HepG2 (cell line): ENCODE measurements around the gene METTL26. TPM values are rescaled to one million over a fixed set of nuclear protein-coding genes. Genes with fewer than 3 reads are reported as not detected.

ENCODE experiments used
- CEBPZ ChIP-seq: IDR thresholded peaks from 2 replicates; pipeline ENCODE4 v1.6.1; 2012; ENCODE audit warnings: low read length, improper control_type of control experiment
- GATAD2A ChIP-seq: IDR thresholded peaks from 2 replicates; pipeline ENCODE4 v1.6.1; 2016
- GMEB1 ChIP-seq: sonication (generic); formaldehyde crosslinking; IDR thresholded peaks from 2 replicates; pipeline ENCODE4 v1.5.1; 2020; ENCODE audit warnings: missing genetic modification reagents, mild to moderate bottlenecking, borderline replicate concordance
- HNF4A ChIP-seq: sonication (generic); formaldehyde crosslinking; IDR thresholded peaks from 2 replicates; pipeline ENCODE4 v1.4.0; 2020; ENCODE audit warnings: missing genetic modification reagents
- KDM1A ChIP-seq: IDR thresholded peaks from 2 replicates; pipeline ENCODE4 v1.6.1; 2016; ENCODE audit warnings: missing compliant biosample characterization
- NFE2L2 ChIP-seq: fragments of 150-350 bp; IDR thresholded peaks from 2 replicates; pipeline ENCODE4 v1.6.1; 2014; ENCODE audit warnings: low read length
- PHF21A ChIP-seq: sonication (generic); formaldehyde crosslinking; IDR thresholded peaks from 2 replicates; pipeline ENCODE4 v1.5.0; 2020; ENCODE audit warnings: mild to moderate bottlenecking, missing genetic modification reagents
- PTBP1 ChIP-seq: fragments of 200-400 bp; formaldehyde crosslinking; IDR thresholded peaks from 2 replicates; pipeline ENCODE4 v1.6.1; 2018; ENCODE audit warnings: low read length, low read depth; ENCODE audit not compliant: poor library complexity, severe bottlenecking
- SP1 ChIP-seq, 2 experiments: fragments of 450-650 bp in 1 of 2; sonication (generic) in 1 of 2; formaldehyde crosslinking in 1 of 2; IDR thresholded peaks; 2 replicates each; pipeline versions ENCODE4 v1.4.0 to v1.6.1; 2016 to 2020; ENCODE audit warnings: missing genetic modification reagents in 1 of 2
- SP5 ChIP-seq: IDR thresholded peaks from 2 replicates; pipeline ENCODE4 v1.6.1; 2016; ENCODE audit warnings: low read depth, borderline replicate concordance
- SSRP1 ChIP-seq: IDR thresholded peaks from 2 replicates; pipeline ENCODE4 v1.6.1; 2016; ENCODE audit warnings: control low read depth
- TMF1 ChIP-seq: sonication (generic); formaldehyde crosslinking; IDR thresholded peaks from 2 replicates; pipeline ENCODE4 v1.8.1; 2022; ENCODE audit warnings: low read depth, missing genetic modification reagents
- ZNF337 ChIP-seq: sonication (generic); formaldehyde crosslinking; IDR thresholded peaks from 2 replicates; pipeline ENCODE4 v1.5.1; 2020; ENCODE audit warnings: missing genetic modification reagents, low read depth, mild to moderate bottlenecking, borderline replicate concordance
- ZNF652 ChIP-seq: IDR thresholded peaks from 2 replicates; pipeline ENCODE4 v1.6.1; 2016; ENCODE audit warnings: low read depth, borderline replicate concordance
- ZNF740 ChIP-seq: sonication (generic); formaldehyde crosslinking; IDR thresholded peaks from 2 replicates; pipeline ENCODE4 v1.4.0; 2020; ENCODE audit warnings: missing genetic modification reagents
- polyA plus RNA-seq, 8 experiments: library from polyadenylated mRNA; depleted of rRNA in 3 of 8; stranded (reverse) in 7 of 8; unstranded in 1 of 8; fragments of >200 nt; fragmentation: Illumina TruSeq in 4 of 8; extraction: Trizol in 4 of 8; gene quantifications; 2 replicates each; pipeline versions ENCODE4 v1.2.1 to v1.2.3, GENCODE V29; 2011 to 2016; ENCODE audit warnings: low read depth in 4 of 8, missing spikeins in 1 of 8, mixed read lengths in 1 of 8; ENCODE audit not compliant: insufficient read depth in 1 of 8
- total RNA-seq, 5 experiments: library from RNA; depleted of rRNA; stranded (reverse); fragments of >200 nt; fragmentation: Illumina TruSeq; extraction: Trizol; gene quantifications; 2 replicates each; pipeline ENCODE4 v1.2.3, GENCODE V29; 2016; ENCODE audit warnings: low read depth in 1 of 5
- TF ChIP-seq, protein P1 (sequence below): sonication (generic); formaldehyde crosslinking; IDR thresholded peaks from one replicate; pipeline ENCODE4 v1.5.1; 2020; ENCODE audit warnings: mild to moderate bottlenecking, missing genetic modification reagents; ENCODE audit errors: not compliant biosample characterization

Gene METTL26
- total and polyA plus RNA-seq, 2 of the 13 experiments (the other 11 are each of a cell fraction or from before 2014, with no cell fraction given), result 65.5 to 70.1 TPM

DNA sequence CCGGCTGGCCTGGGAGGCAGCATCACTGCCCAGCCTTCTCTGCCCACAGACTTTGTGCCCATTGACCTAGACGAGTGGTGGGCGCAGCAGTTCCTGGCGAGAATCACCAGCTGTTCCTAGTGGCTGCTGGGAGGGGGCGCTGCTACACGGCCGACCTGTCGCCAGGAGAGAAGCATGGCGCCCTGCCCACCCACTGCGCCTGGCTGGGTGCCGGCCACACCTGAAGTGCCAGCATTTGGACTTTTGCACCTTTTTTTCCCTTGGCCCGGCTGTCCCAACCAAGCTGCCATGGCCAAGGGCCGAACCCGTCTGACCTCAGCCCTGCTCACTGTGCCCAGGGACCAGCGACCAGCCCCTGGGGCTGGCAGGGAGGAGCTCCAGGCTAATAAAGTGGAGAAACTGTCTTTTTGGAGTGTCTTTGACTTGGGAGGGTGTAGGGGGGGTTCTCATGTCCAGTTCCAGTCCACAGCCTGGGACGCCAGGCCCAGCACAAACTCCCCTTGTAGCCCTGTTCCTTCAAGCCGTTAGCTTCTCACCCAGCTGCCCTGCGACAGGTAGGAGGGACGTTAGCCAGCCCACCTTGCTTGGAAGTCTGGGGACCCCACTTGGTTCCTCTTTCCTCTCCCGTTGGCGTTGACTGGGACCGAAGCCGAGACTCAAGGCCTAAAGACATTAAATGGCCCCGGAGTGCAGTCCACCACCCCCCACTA lies 12.1 kb upstream of the METTL26 start (continued):
- TF ChIP-seq NFE2L2 (no peak), GMEB1 (CRISPR knock-in tag) (peak; percentile 35; the same call in 1 of the 2 replicates), ZNF337 (CRISPR knock-in tag) (no peak), SP1 (IDR thresholded peaks at IDR 0.05) (no peak), SP1 (CRISPR knock-in tag; IDR thresholded peaks at IDR 0.05) (peak; percentile 39; the same call in 1 of the 2 replicates), GATAD2A (CRISPR knock-in tag) (peak; percentile 56), PHF21A (CRISPR knock-in tag) (no peak), TMF1 (CRISPR knock-in tag) (peak; percentile 76), ZNF740 (CRISPR knock-in tag) (peak; percentile 83), PTBP1 (no peak), SSRP1 (CRISPR knock-in tag) (peak; percentile 95), HNF4A (CRISPR knock-in tag) (peak; percentile 68), SP5 (CRISPR knock-in tag) (peak; percentile 38; the same call in 1 of the 2 replicates), ZNF652 (CRISPR knock-in tag) (no peak), KDM1A (0 out of 2 replicates have a peak, but pooled peaks have one; percentile 28), CEBPZ (no peak)
- TF ChIP-seq, protein P1, sequence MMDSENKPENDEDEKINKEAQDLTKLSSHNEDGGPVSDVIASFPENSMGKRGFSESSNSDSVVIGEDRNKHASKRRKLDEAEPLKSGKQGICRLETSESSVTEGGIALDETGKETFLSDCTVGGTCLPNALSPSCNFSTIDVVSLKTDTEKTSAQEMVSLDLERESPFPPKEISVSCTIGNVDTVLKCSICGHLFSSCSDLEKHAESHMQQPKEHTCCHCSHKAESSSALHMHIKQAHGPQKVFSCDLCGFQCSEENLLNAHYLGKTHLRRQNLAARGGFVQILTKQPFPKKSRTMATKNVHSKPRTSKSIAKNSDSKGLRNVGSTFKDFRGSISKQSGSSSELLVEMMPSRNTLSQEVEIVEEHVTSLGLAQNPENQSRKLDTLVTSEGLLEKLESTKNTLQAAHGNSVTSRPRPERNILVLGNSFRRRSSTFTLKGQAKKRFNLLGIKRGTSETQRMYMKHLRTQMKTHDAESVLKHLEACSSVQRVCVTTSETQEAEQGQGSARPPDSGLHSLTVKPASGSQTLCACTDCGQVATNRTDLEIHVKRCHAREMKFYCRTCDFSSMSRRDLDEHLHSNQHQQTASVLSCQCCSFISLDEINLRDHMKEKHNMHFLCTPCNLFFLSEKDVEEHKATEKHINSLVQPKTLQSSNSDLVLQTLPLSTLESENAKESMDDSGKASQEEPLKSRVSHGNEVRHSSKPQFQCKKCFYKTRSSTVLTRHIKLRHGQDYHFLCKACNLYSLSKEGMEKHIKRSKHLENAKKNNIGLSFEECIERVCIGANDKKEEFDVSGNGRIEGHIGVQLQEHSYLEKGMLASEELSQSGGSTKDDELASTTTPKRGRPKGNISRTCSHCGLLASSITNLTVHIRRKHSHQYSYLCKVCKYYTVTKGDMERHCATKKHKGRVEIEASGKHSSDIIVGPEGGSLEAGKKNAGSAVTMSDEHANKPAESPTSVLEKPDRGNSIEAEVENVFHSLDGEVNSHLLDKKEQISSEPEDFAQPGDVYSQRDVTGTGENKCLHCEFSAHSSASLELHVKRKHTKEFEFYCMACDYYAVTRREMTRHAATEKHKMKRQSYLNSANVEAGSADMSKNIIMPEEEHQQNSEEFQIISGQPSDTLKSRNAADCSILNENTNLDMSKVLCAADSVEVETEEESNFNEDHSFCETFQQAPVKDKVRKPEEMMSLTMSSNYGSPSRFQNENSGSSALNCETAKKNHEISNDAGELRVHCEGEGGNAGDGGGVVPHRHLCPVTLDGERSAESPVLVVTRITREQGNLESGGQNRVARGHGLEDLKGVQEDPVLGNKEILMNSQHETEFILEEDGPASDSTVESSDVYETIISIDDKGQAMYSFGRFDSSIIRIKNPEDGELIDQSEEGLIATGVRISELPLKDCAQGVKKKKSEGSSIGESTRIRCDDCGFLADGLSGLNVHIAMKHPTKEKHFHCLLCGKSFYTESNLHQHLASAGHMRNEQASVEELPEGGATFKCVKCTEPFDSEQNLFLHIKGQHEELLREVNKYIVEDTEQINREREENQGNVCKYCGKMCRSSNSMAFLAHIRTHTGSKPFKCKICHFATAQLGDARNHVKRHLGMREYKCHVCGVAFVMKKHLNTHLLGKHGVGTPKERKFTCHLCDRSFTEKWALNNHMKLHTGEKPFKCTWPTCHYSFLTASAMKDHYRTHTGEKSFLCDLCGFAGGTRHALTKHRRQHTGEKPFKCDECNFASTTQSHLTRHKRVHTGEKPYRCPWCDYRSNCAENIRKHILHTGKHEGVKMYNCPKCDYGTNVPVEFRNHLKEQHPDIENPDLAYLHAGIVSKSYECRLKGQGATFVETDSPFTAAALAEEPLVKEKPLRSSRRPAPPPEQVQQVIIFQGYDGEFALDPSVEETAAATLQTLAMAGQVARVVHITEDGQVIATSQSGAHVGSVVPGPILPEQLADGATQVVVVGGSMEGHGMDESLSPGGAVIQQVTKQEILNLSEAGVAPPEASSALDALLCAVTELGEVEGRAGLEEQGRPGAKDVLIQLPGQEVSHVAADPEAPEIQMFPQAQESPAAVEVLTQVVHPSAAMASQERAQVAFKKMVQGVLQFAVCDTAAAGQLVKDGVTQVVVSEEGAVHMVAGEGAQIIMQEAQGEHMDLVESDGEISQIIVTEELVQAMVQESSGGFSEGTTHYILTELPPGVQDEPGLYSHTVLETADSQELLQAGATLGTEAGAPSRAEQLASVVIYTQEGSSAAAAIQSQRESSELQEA (CRISPR knock-in tag), result peak; percentile 18
